Osteoblast (primary cell): Measurements from ENCODE around the gene DNASE1. TPM values are rescaled to one million over a fixed set of nuclear protein-coding genes. Genes with fewer than 3 reads are reported as not detected.
A peak's percentile ranks its signal among the peaks of the same experiment; 100 is the strongest.
"Not testable (repeated sequence)": the region's sequence is repeated elsewhere in the genome, so short reads cannot be mapped to it uniquely, and the experiment has no call there.

ENCODE experiments used
- DNase-seq: peaks from one replicate; pipeline ENCODE4 v3.0.0; 2011; ENCODE audit warnings: low spot score, mixed read lengths; ENCODE audit not compliant: insufficient read length; ENCODE audit errors: missing footprints
- H2AFZ ChIP-seq: 2 replicates; pipeline ENCODE4 v1.6.0; 2011; ENCODE audit warnings: mild to moderate bottlenecking, low read length
- H3K27ac ChIP-seq: 2 replicates; pipeline ENCODE4 v1.5.1; 2011; ENCODE audit warnings: mild to moderate bottlenecking, low read depth, low read length, moderate library complexity
- H3K27me3 ChIP-seq: 2 replicates; pipeline ENCODE4 v1.6.0; 2012; ENCODE audit warnings: mild to moderate bottlenecking, control low read depth, inconsistent platforms, low read length, moderate library complexity; ENCODE audit not compliant: insufficient read depth
- H3K36me3 ChIP-seq: 2 replicates; pipeline ENCODE4 v1.5.1; 2011; ENCODE audit warnings: mild to moderate bottlenecking, low read length, control low read depth, moderate library complexity; ENCODE audit not compliant: insufficient read depth
- H3K4me1 ChIP-seq: 2 replicates; pipeline ENCODE4 v1.5.1; 2011; ENCODE audit warnings: mild to moderate bottlenecking, low read length, control low read depth, moderate library complexity; ENCODE audit not compliant: insufficient read depth
- H3K4me2 ChIP-seq: 2 replicates; pipeline ENCODE4 v1.6.0; 2011; ENCODE audit warnings: mild to moderate bottlenecking, low read length; ENCODE audit not compliant: insufficient read depth
- H3K4me3 ChIP-seq: fragments of 200-600 bp; sonication (generic); 3 replicates; pipeline ENCODE4 v1.5.1; 2012; ENCODE audit warnings: mild to moderate bottlenecking, low read length, inconsistent platforms; ENCODE audit not compliant: insufficient read depth
- H3K79me2 ChIP-seq: 2 replicates; pipeline ENCODE4 v1.6.0; 2012; ENCODE audit warnings: mild to moderate bottlenecking, low read length, control low read depth, inconsistent platforms; ENCODE audit not compliant: insufficient read depth
- H3K9me3 ChIP-seq: 2 replicates; pipeline ENCODE4 v1.5.1; 2011; ENCODE audit warnings: low read depth, low read length, control low read depth
- H4K20me1 ChIP-seq: 2 replicates; pipeline ENCODE4 v1.6.0; 2012; ENCODE audit warnings: mild to moderate bottlenecking, low read length, control low read depth; ENCODE audit not compliant: insufficient read depth
- total RNA-seq: library from RNA; depleted of rRNA; stranded (reverse); fragments of >200 nt; gene quantifications from 2 replicates; pipeline ENCODE4 v1.2.3, GENCODE V29; 2012
- TF ChIP-seq, protein P1 (sequence below): IDR thresholded peaks from 2 replicates; pipeline ENCODE4 v1.5.1; 2011; ENCODE audit warnings: mild to moderate bottlenecking, low read depth, low read length, moderate library complexity; ENCODE audit errors: extremely low read depth

DNASE1 gene
- total RNA-seq, 1 donor, result 11.9 TPM

DNA sequence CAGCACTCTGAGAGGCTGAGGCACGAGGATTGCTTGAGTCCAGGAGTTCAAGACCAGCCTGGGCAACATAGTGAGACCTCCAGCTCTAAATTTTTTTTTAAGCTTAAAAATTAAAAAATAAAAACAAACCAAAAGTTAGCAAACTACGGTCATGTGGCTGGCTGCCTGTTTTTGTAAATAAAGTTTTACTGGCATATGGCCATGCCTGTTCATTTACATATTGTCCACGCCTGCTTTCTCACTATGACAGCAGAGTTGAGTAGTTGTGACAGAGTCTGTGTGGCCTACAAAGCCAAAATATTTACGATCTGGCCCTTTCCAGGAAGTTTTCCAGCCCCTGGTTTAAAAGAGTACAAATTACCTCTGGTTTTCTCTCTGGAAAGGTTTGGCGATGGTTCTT is 46.4 kb upstream of the DNASE1 start:
- Histone ChIP-seq H2AFZ (no peak overlapping the region), H3K27ac (no peak overlapping the region), H4K20me1 (no peaks in the 10 kb centered on the region), H3K79me2 (peaks cover 25% of the 10 kb centered on the region), H3K4me1 (peaks cover 14% of the 10 kb centered on the region), H3K4me2 (no peak overlapping the region), H3K4me3 (no peak overlapping the region), H3K27me3 (no peaks in the 10 kb centered on the region), H3K36me3 (peaks cover 16% of the 10 kb centered on the region), H3K9me3 (no peaks in the 10 kb centered on the region)
- TF ChIP-seq, protein P1, sequence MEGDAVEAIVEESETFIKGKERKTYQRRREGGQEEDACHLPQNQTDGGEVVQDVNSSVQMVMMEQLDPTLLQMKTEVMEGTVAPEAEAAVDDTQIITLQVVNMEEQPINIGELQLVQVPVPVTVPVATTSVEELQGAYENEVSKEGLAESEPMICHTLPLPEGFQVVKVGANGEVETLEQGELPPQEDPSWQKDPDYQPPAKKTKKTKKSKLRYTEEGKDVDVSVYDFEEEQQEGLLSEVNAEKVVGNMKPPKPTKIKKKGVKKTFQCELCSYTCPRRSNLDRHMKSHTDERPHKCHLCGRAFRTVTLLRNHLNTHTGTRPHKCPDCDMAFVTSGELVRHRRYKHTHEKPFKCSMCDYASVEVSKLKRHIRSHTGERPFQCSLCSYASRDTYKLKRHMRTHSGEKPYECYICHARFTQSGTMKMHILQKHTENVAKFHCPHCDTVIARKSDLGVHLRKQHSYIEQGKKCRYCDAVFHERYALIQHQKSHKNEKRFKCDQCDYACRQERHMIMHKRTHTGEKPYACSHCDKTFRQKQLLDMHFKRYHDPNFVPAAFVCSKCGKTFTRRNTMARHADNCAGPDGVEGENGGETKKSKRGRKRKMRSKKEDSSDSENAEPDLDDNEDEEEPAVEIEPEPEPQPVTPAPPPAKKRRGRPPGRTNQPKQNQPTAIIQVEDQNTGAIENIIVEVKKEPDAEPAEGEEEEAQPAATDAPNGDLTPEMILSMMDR, result no peak
- DNase-seq, result no peak

DNA sequence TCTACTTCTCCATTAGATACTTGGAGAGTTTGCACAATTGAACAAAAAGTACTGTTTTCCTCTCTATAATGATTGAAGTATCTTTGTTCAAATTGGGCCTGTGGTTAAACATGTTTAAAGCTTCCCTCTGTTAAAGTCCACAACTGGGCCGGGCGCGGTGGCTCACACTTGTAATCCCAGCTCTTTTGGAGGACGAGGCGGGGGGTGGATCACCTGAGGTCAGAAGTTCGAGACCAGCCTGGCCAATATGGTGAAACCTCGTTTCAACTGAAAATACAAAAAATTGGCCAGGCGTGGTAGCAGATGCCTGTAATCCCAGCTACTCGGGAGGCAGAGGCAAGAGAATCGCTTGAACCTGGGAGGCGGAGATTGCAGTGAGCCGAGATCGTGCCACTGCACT is 45.5 kb upstream of the DNASE1 start:
- H3K4me2 ChIP-seq, H2AFZ ChIP-seq: not testable (repeated sequence)

DNA sequence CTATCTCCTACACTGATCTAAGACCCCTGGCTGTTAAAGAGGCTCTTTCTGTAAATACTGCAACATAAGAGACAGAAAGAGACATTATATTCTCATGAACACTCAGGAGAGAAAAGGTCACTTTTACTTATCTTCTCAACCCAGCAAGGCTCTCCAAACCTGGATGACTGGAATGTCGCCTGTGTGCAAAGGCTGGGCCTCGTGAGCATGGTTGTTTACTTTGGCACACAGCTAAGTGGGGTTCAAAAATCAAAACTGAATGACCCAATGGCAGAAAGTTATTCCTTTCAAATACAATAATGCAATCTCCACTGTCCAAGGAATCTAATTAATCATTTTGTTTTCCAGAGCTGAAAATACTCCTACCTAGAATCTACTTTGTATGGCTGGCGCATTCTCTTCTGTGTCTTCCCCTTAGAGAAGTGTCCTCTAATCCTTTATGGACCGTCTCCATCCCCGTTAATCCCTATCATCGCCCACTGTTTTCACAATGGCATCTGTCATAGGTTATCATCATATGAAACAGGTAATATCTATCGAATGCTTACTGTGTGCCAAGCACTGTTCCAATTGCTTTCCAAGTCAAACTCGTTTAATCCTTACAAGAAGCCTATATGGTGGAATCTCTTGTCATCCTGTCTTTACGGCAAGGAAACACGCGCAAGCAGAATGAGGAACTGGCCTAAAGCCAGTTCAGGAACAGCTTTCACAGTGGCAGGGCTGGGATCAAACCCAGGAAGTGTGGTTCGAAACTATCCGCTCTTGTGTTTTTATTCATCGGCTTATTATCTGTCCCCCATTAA is 44.4 kb upstream of the DNASE1 start:
- peak overlapping the region; percentile 100 for H3K4me3 ChIP-seq
- H2AFZ ChIP-seq, result no peak overlapping the region
- peaks cover 14% of the 10 kb centered on the region for H3K4me1 ChIP-seq
- peaks cover 12% of the 10 kb centered on the region for H3K36me3 ChIP-seq
- H3K27ac ChIP-seq, result no peak overlapping the region
- H4K20me1 ChIP-seq, result no peaks in the 10 kb centered on the region
- no peaks in the 10 kb centered on the region for H3K27me3 ChIP-seq
- peak overlapping the region; percentile 96 for H3K4me2 ChIP-seq
- DNase-seq, result no peak
- TF ChIP-seq, protein P1, result no peak
- H3K9me3 ChIP-seq, result no peaks in the 10 kb centered on the region
- peaks cover 41% of the 10 kb centered on the region for H3K79me2 ChIP-seq

More for the DNA sequence above, 45.5 kb upstream of the DNASE1 start:
- not testable (repeated sequence) for H4K20me1 ChIP-seq, DNase-seq, H3K4me3 ChIP-seq, H3K36me3 ChIP-seq, H3K27me3 ChIP-seq, H3K9me3 ChIP-seq, H3K27ac ChIP-seq
- Histone ChIP-seq H3K4me1 (peaks cover 14% of the 10 kb centered on the region), H3K79me2 (peaks cover 32% of the 10 kb centered on the region)

DNA sequence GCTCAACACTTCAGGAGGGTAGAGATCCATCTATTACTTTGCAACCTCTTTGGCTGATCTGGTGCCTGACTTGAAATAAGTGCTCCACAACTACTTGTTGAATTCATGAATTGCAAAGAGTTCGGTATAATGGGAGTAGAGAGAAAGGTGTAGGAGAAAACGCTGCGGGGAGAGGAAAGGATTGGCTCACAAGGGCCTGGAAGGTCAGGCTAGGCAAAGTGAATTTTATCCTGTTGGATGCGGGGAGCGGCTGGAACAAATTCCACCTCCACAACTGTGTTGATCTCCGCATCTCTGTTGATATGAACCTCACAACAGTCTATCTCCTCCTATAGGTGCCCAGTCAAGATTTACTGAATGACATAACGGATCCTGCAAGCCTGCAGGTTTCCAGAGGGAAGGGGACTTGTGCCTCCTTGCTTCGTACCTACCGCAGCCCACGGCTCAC is 43.8 kb upstream of the DNASE1 start:
- H3K4me1 ChIP-seq, result peaks cover 14% of the 10 kb centered on the region
- H3K4me3 ChIP-seq, result peak overlapping the region; percentile 100
- no peaks in the 10 kb centered on the region for H3K27me3 ChIP-seq
- H3K36me3 ChIP-seq, result peaks cover 12% of the 10 kb centered on the region
- TF ChIP-seq, protein P1, result no peak
- peak overlapping the region; percentile 90 for H2AFZ ChIP-seq
- H3K79me2 ChIP-seq, result peaks cover 48% of the 10 kb centered on the region
- DNase-seq, result no peak
- H3K4me2 ChIP-seq, result peak overlapping the region; percentile 96
- H3K9me3 ChIP-seq, result no peaks in the 10 kb centered on the region
- H4K20me1 ChIP-seq, result no peaks in the 10 kb centered on the region
- H3K27ac ChIP-seq, result peak overlapping the region; percentile 53
